Activated naive CD8-positive, alpha-beta T cell treated with anti-CD3 and anti-CD28 coated beads, Interleukin-2, amount 50 U/mL, for 24 hours (primary cell): ENCODE results near the gene SRC.

Source experiments
- ATAC-seq: fragments of 150-1000 bp; cut with Tn5 transposase; one replicate; pipeline ENCODE4 v1.10.0; 2021
- DNase-seq: peaks from one replicate; pipeline ENCODE4 v3.0.0; 2021
- H3K27ac Mint-ChIP-seq: one replicate; pipeline ENCODE4 v1.8.0; 2021; ENCODE audit warnings: mild to moderate bottlenecking, mixed read lengths
- H3K27me3 Mint-ChIP-seq: one replicate; pipeline ENCODE4 v1.8.0; 2021; ENCODE audit warnings: mixed read lengths
- H3K36me3 Mint-ChIP-seq: one replicate; pipeline ENCODE4 v1.8.0; 2021; ENCODE audit warnings: low read depth, mixed read lengths
- H3K4me1 Mint-ChIP-seq: one replicate; pipeline ENCODE4 v1.8.0; 2021; ENCODE audit warnings: mixed read lengths
- H3K4me3 Mint-ChIP-seq: one replicate; pipeline ENCODE4 v1.8.0; 2021; ENCODE audit warnings: mild to moderate bottlenecking, moderate library complexity, mixed read lengths
- H3K9me3 Mint-ChIP-seq: one replicate; pipeline ENCODE4 v1.8.0; 2021; ENCODE audit warnings: mixed read lengths

The SRC gene

GRCh38 chr20:37348792-37349516 lies 3.0 kb downstream of the SRC start:
- peaks cover 26% of the 10 kb centered on the region for H3K4me1 Mint-ChIP-seq
- DNase-seq (no peak), ATAC-seq (no peak)
- H3K9me3 Mint-ChIP-seq, result no peaks in the 10 kb centered on the region
- no peak overlapping the region for H3K4me3 Mint-ChIP-seq
- H3K27ac Mint-ChIP-seq, result peak overlapping the region; percentile 33
- peaks cover 2% of the 10 kb centered on the region for H3K27me3 Mint-ChIP-seq
- no peaks in the 10 kb centered on the region for H3K36me3 Mint-ChIP-seq

GRCh38 chr20:37349517-37350491 lies 3.9 kb downstream of the SRC start:
- no peaks in the 10 kb centered on the region for H3K36me3 Mint-ChIP-seq
- peaks cover 26% of the 10 kb centered on the region for H3K4me1 Mint-ChIP-seq
- ATAC-seq (no peak), DNase-seq (no peak)
- H3K9me3 Mint-ChIP-seq, result no peaks in the 10 kb centered on the region
- H3K27ac Mint-ChIP-seq, result no peak overlapping the region
- H3K4me3 Mint-ChIP-seq, result no peak overlapping the region
- peaks cover 2% of the 10 kb centered on the region for H3K27me3 Mint-ChIP-seq

GRCh38 chr20:37350649-37351574 lies 5.0 kb downstream of the SRC start:
- peaks cover 2% of the 10 kb centered on the region for H3K27me3 Mint-ChIP-seq
- H3K27ac Mint-ChIP-seq, result no peak overlapping the region
- no peak overlapping the region for H3K4me3 Mint-ChIP-seq
- peaks cover 22% of the 10 kb centered on the region for H3K4me1 Mint-ChIP-seq
- H3K36me3 Mint-ChIP-seq, result no peaks in the 10 kb centered on the region
- no peaks in the 10 kb centered on the region for H3K9me3 Mint-ChIP-seq
- DNase-seq (no peak), ATAC-seq (no peak)

GRCh38 chr20:37351689-37352607 lies 6.0 kb downstream of the SRC start:
- Mint-ChIP-seq H3K36me3 (no peaks in the 10 kb centered on the region), H3K4me3 (no peak overlapping the region), H3K4me1 (peaks cover 22% of the 10 kb centered on the region), H3K27ac (no peak overlapping the region), H3K9me3 (no peaks in the 10 kb centered on the region), H3K27me3 (peaks cover 2% of the 10 kb centered on the region)
- ATAC-seq (no peak), DNase-seq (no peak)

- Mint-ChIP-seq H3K4me1 (peaks cover 21% of the 10 kb centered on the region), H3K9me3 (no peaks in the 10 kb centered on the region), H3K27me3 (peaks cover 2% of the 10 kb centered on the region), H3K36me3 (no peaks in the 10 kb centered on the region), H3K27ac (no peak overlapping the region), H3K4me3 (no peak overlapping the region)
- DNase-seq, result no peak
- no peak for ATAC-seq
These were observed 6.7 kb downstream of the SRC start for GRCh38 chr20:37352608-37352980.

GRCh38 chr20:37353285-37353849 lies 7.4 kb downstream of the SRC start:
- Mint-ChIP-seq H3K9me3 (no peaks in the 10 kb centered on the region), H3K27ac (no peak overlapping the region), H3K4me3 (no peak overlapping the region), H3K27me3 (no peaks in the 10 kb centered on the region), H3K36me3 (no peaks in the 10 kb centered on the region), H3K4me1 (peaks cover 15% of the 10 kb centered on the region)
- ATAC-seq (no peak), DNase-seq (no peak)

- no peaks in the 10 kb centered on the region for H3K27me3 Mint-ChIP-seq
- H3K9me3 Mint-ChIP-seq, result no peaks in the 10 kb centered on the region
- H3K27ac Mint-ChIP-seq, result no peak overlapping the region
- DNase-seq (no peak), ATAC-seq (no peak)
- H3K36me3 Mint-ChIP-seq, result no peaks in the 10 kb centered on the region
- peaks cover 12% of the 10 kb centered on the region for H3K4me1 Mint-ChIP-seq
- H3K4me3 Mint-ChIP-seq, result no peak overlapping the region
These were observed 8.6 kb downstream of the SRC start for GRCh38 chr20:37354210-37355195.

- ATAC-seq, result no peak
- no peaks in the 10 kb centered on the region for H3K9me3 Mint-ChIP-seq
- no peak overlapping the region for H3K4me3 Mint-ChIP-seq
- peaks cover 8% of the 10 kb centered on the region for H3K4me1 Mint-ChIP-seq
- no peaks in the 10 kb centered on the region for H3K36me3 Mint-ChIP-seq
- H3K27ac Mint-ChIP-seq, result no peak overlapping the region
- no peaks in the 10 kb centered on the region for H3K27me3 Mint-ChIP-seq
- no peak for DNase-seq
These were observed 9.6 kb downstream of the SRC start for GRCh38 chr20:37355252-37356180.

- H3K27me3 Mint-ChIP-seq, result no peaks in the 10 kb centered on the region
- no peak overlapping the region for H3K4me3 Mint-ChIP-seq
- H3K36me3 Mint-ChIP-seq, result no peaks in the 10 kb centered on the region
- H3K9me3 Mint-ChIP-seq, result no peaks in the 10 kb centered on the region
- ATAC-seq (no peak), DNase-seq (no peak)
- H3K4me1 Mint-ChIP-seq, result peaks cover 6% of the 10 kb centered on the region
- H3K27ac Mint-ChIP-seq, result no peak overlapping the region
These were observed 10.4 kb downstream of the SRC start for GRCh38 chr20:37356387-37356786.

- no peaks in the 10 kb centered on the region for H3K9me3 Mint-ChIP-seq
- no peaks in the 10 kb centered on the region for H3K36me3 Mint-ChIP-seq
- ATAC-seq (no peak), DNase-seq (no peak)
- no peaks in the 10 kb centered on the region for H3K27me3 Mint-ChIP-seq
- H3K27ac Mint-ChIP-seq, result no peak overlapping the region
- no peak overlapping the region for H3K4me3 Mint-ChIP-seq
- peaks cover 6% of the 10 kb centered on the region for H3K4me1 Mint-ChIP-seq
These were observed 11.0 kb downstream of the SRC start for GRCh38 chr20:37356961-37357371.

- Mint-ChIP-seq H3K27ac (no peak overlapping the region), H3K36me3 (no peaks in the 10 kb centered on the region), H3K4me1 (peaks cover 6% of the 10 kb centered on the region), H3K9me3 (no peaks in the 10 kb centered on the region), H3K4me3 (no peak overlapping the region), H3K27me3 (no peaks in the 10 kb centered on the region)
- no peak for ATAC-seq
- DNase-seq, result no peak
These were observed 11.8 kb downstream of the SRC start for GRCh38 chr20:37357481-37358365.
